ENCODE results near the gene TRAP1. TPM values are rescaled to one million over a fixed set of nuclear protein-coding genes. Genes with fewer than 3 reads are reported as not detected.

Gene TRAP1
- total and polyA plus RNA-seq, 2 experiments from 2014 or later, result 143 to 228 TPM

GRCh38 chr16:3625911-3626732 is 91.2 kb downstream of the TRAP1 start (continued):
- TF ChIP-seq ETS1 (IDR thresholded peaks at IDR 0.05), result no peak

DNA sequence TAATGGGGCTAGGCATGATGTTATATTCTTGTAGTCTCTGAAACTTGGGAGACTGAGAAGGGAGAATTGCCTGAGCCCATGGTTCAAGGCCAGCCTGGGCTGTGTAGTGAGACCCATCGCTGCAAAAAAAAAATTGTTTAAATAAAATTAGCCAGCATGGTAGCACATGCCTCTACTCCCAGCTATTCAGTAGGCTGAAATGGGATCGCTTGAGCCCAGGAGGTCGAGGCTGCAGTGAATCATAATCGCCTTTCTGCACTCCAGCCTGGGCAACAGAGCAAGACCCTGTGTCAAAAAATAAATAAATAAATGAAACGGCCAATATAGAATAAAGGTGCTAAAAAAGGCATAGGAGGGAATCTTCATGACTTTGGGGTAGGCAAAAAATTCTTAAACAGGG is 92.0 kb downstream of the TRAP1 start:
- H3K27me3 Mint-ChIP-seq (ENCODE audit: insufficient read depth, low read depth, poor library complexity), result no peaks in the 10 kb centered on the region
- Histone ChIP-seq H3K4me3 (no peak overlapping the region), H3K27ac (ENCODE audit: low read depth) (no peak overlapping the region), H3K4me1 (ENCODE audit: insufficient read depth) (peaks cover 12% of the 10 kb centered on the region), H3F3A (replicated peaks; ENCODE audit: low read depth) (no peaks in the 10 kb centered on the region; the same call in 1 of the 2 replicates), H3K27me3 (ENCODE audit: insufficient read depth) (no peaks in the 10 kb centered on the region), H3K79me2 (replicated peaks; ENCODE audit: insufficient read depth) (peaks cover 12% of the 10 kb centered on the region), H3K36me3 (ENCODE audit: insufficient read depth) (no peaks in the 10 kb centered on the region), H2AFZ (no peak overlapping the region), H4K20me1 (replicated peaks; ENCODE audit: insufficient read depth) (peaks cover 7% of the 10 kb centered on the region), H3K4me2 (no peak overlapping the region), H3K9me2 (ENCODE audit: insufficient read depth) (no peaks in the 10 kb centered on the region)
- H3K27ac Mint-ChIP-seq, result no peak overlapping the region
- no peaks in the 10 kb centered on the region for H3K36me3 Mint-ChIP-seq (ENCODE audit: low read depth)
- peaks cover 10% of the 10 kb centered on the region; the same call in 2 of the 3 replicates for H3K4me1 Mint-ChIP-seq
- TF ChIP-seq ZNF114 (CRISPR knock-in tag; IDR thresholded peaks at IDR 0.05) (no peak), POLR2AphosphoS5 (IDR thresholded peaks at IDR 0.05; ENCODE audit: low read depth) (no peak), JUNB (IDR thresholded peaks at IDR 0.05; ENCODE audit: unreplicated experiment) (no peak), CREB1 (CRISPR knock-in tag; IDR thresholded peaks at IDR 0.05; ENCODE audit: low read depth) (no peak), STAT1 (IDR thresholded peaks at IDR 0.05; ENCODE audit: unreplicated experiment) (no peak), ZNF462 (CRISPR knock-in tag; IDR thresholded peaks at IDR 0.05) (no peak), EZH2 (IDR thresholded peaks at IDR 0.05; ENCODE audit: low read depth, unreplicated experiment) (no peak), ZNF331 (CRISPR knock-in tag; IDR thresholded peaks at IDR 0.05; ENCODE audit: low read depth) (no peak), NANOG (IDR thresholded peaks at IDR 0.05; ENCODE audit: borderline replicate concordance) (no peak)
- TF ChIP-seq, protein P1, sequence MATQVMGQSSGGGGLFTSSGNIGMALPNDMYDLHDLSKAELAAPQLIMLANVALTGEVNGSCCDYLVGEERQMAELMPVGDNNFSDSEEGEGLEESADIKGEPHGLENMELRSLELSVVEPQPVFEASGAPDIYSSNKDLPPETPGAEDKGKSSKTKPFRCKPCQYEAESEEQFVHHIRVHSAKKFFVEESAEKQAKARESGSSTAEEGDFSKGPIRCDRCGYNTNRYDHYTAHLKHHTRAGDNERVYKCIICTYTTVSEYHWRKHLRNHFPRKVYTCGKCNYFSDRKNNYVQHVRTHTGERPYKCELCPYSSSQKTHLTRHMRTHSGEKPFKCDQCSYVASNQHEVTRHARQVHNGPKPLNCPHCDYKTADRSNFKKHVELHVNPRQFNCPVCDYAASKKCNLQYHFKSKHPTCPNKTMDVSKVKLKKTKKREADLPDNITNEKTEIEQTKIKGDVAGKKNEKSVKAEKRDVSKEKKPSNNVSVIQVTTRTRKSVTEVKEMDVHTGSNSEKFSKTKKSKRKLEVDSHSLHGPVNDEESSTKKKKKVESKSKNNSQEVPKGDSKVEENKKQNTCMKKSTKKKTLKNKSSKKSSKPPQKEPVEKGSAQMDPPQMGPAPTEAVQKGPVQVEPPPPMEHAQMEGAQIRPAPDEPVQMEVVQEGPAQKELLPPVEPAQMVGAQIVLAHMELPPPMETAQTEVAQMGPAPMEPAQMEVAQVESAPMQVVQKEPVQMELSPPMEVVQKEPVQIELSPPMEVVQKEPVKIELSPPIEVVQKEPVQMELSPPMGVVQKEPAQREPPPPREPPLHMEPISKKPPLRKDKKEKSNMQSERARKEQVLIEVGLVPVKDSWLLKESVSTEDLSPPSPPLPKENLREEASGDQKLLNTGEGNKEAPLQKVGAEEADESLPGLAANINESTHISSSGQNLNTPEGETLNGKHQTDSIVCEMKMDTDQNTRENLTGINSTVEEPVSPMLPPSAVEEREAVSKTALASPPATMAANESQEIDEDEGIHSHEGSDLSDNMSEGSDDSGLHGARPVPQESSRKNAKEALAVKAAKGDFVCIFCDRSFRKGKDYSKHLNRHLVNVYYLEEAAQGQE (IDR thresholded peaks at IDR 0.05; ENCODE audit: unreplicated experiment), result no peak
- TF ChIP-seq, protein P2, sequence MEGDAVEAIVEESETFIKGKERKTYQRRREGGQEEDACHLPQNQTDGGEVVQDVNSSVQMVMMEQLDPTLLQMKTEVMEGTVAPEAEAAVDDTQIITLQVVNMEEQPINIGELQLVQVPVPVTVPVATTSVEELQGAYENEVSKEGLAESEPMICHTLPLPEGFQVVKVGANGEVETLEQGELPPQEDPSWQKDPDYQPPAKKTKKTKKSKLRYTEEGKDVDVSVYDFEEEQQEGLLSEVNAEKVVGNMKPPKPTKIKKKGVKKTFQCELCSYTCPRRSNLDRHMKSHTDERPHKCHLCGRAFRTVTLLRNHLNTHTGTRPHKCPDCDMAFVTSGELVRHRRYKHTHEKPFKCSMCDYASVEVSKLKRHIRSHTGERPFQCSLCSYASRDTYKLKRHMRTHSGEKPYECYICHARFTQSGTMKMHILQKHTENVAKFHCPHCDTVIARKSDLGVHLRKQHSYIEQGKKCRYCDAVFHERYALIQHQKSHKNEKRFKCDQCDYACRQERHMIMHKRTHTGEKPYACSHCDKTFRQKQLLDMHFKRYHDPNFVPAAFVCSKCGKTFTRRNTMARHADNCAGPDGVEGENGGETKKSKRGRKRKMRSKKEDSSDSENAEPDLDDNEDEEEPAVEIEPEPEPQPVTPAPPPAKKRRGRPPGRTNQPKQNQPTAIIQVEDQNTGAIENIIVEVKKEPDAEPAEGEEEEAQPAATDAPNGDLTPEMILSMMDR (conservative IDR thresholded peaks at IDR 0.05; ENCODE audit: low read depth in 2 of 2), result no peak
- ATAC-seq (no peak), DNase-seq (ENCODE audit: low spot score) (no peak)
- no peak overlapping the region for H3K4me3 Mint-ChIP-seq
- H3K9me3 Mint-ChIP-seq, result no peaks in the 10 kb centered on the region
